Neural crest cell (in vitro differentiated cells): ENCODE data around the gene TTC34. TPM values are rescaled to one million over a fixed set of nuclear protein-coding genes. Genes with fewer than 3 reads are reported as not detected.

Source experiments
- DNase-seq: peaks from one replicate; pipeline ENCODE4 v3.0.0; 2021; ENCODE audit warnings: low read depth, mixed read lengths, low spot score
- H3K27ac Mint-ChIP-seq: one replicate; pipeline ENCODE4 v1.8.0; 2021; ENCODE audit warnings: mild to moderate bottlenecking, mixed read lengths; ENCODE audit not compliant: unreplicated experiment
- H3K27me3 Mint-ChIP-seq: 2 replicates; pipeline ENCODE4 v1.8.0; 2021; ENCODE audit warnings: low read depth, mild to moderate bottlenecking, mixed read lengths
- H3K36me3 Mint-ChIP-seq: 2 replicates; pipeline ENCODE4 v1.8.0; 2021; ENCODE audit warnings: low read depth, mild to moderate bottlenecking, mixed read lengths
- H3K4me1 Mint-ChIP-seq: 2 replicates; pipeline ENCODE4 v1.8.0; 2021; ENCODE audit warnings: mixed read lengths
- H3K4me3 Mint-ChIP-seq: one replicate; pipeline ENCODE4 v1.8.0; 2021; ENCODE audit warnings: mild to moderate bottlenecking, mixed read lengths
- H3K9me3 Mint-ChIP-seq: 2 replicates; pipeline ENCODE4 v1.8.0; 2021; ENCODE audit warnings: mixed read lengths
- CTCF ChIP-seq: fragments of 200-600 bp; sonication (generic); conservative IDR thresholded peaks from 2 replicates; pipeline ENCODE4 v1.5.0; 2021; ENCODE audit warnings: antibody characterized with exemption, mild to moderate bottlenecking
- total RNA-seq: library from RNA; stranded (reverse); gene quantifications from 2 replicates; pipeline ENCODE4 v1.2.1, GENCODE V29; 2021

Gene TTC34
- total RNA-seq, 1 donor from 2014 or later, result 2.7 TPM

GRCh38 chr1:2845869-2846268 is 44.4 kb upstream of the TTC34 start:
- Mint-ChIP-seq H3K4me3 (no peak overlapping the region), H3K9me3 (peaks cover 27% of the 10 kb centered on the region), H3K27ac (no peak overlapping the region), H3K27me3 (no peaks in the 10 kb centered on the region), H3K36me3 (peaks cover 7% of the 10 kb centered on the region), H3K4me1 (no peaks in the 10 kb centered on the region)
- TF ChIP-seq CTCF, result no peak
- no peak for DNase-seq

- DNase-seq, result no peak
- TF ChIP-seq CTCF, result no peak
- Mint-ChIP-seq H3K4me1 (no peaks in the 10 kb centered on the region), H3K9me3 (peaks cover 32% of the 10 kb centered on the region), H3K27ac (no peak overlapping the region), H3K36me3 (peaks cover 6% of the 10 kb centered on the region), H3K4me3 (no peak overlapping the region), H3K27me3 (no peaks in the 10 kb centered on the region)
Measured at GRCh38 chr1:2840036-2840809, 38.7 kb upstream of the TTC34 start.

GRCh38 chr1:2837823-2838222 is 36.3 kb upstream of the TTC34 start:
- H3K27me3 Mint-ChIP-seq, result no peaks in the 10 kb centered on the region
- TF ChIP-seq CTCF, result no peak
- H3K9me3 Mint-ChIP-seq, result peaks cover 24% of the 10 kb centered on the region
- H3K4me3 Mint-ChIP-seq, result no peak overlapping the region
- DNase-seq, result no peak
- H3K4me1 Mint-ChIP-seq, result no peaks in the 10 kb centered on the region
- H3K27ac Mint-ChIP-seq, result no peak overlapping the region
- peaks cover 6% of the 10 kb centered on the region for H3K36me3 Mint-ChIP-seq

- H3K36me3 Mint-ChIP-seq, result peaks cover 6% of the 10 kb centered on the region
- no peak for DNase-seq
- no peak for TF ChIP-seq CTCF
- no peaks in the 10 kb centered on the region for H3K27me3 Mint-ChIP-seq
- H3K9me3 Mint-ChIP-seq, result peaks cover 21% of the 10 kb centered on the region
- H3K27ac Mint-ChIP-seq, result no peak overlapping the region
- H3K4me1 Mint-ChIP-seq, result no peaks in the 10 kb centered on the region
- H3K4me3 Mint-ChIP-seq, result no peak overlapping the region
Measured at GRCh38 chr1:2837316-2837715, 35.8 kb upstream of the TTC34 start.

GRCh38 chr1:2836333-2836970 is 35.0 kb upstream of the TTC34 start:
- DNase-seq, result no peak
- no peak for TF ChIP-seq CTCF
- H3K27me3 Mint-ChIP-seq, result no peaks in the 10 kb centered on the region
- H3K4me3 Mint-ChIP-seq, result no peak overlapping the region
- H3K4me1 Mint-ChIP-seq, result no peaks in the 10 kb centered on the region
- peaks cover 15% of the 10 kb centered on the region for H3K9me3 Mint-ChIP-seq
- H3K27ac Mint-ChIP-seq, result no peak overlapping the region
- peaks cover 6% of the 10 kb centered on the region for H3K36me3 Mint-ChIP-seq
